Mammary epithelial cell (primary cell): ENCODE results near the gene PRUNE2.

Experiments
- CTCF ChIP-seq, 2 donors: IDR thresholded peaks in 1 of 2; conservative IDR thresholded peaks in 1 of 2; 2 replicates each; pipeline ENCODE4 v1.5.1; 2011 to 2012; ENCODE audit warnings: inconsistent platforms in 2 of 2, low read length in 2 of 2, mild to moderate bottlenecking in 2 of 2, control low read depth in 1 of 2, low read depth in 1 of 2; ENCODE audit not compliant: insufficient read depth in 1 of 2; ENCODE audit errors: extremely low read depth in 1 of 2
- EZH2 ChIP-seq: IDR thresholded peaks from 2 replicates; pipeline ENCODE4 v1.6.1; 2012; ENCODE audit warnings: low read length, inconsistent platforms, borderline replicate concordance

- TF ChIP-seq CTCF (conservative IDR thresholded peaks at IDR 0.05 in 1 of 2, IDR thresholded peaks at IDR 0.05 in 1 of 2; ENCODE audit: extremely low read depth in 1 of 2, insufficient read depth in 1 of 2, low read depth in 1 of 2, low read length in 2 of 2) (no peak), EZH2 (no peak)
Observed at GRCh38 chr9:76817489-76817888, 88.4 kb downstream of the PRUNE2 start.
